ENCODE measurements around the gene TNN. TPM values are rescaled to one million over a fixed set of nuclear protein-coding genes. Genes with fewer than 3 reads are reported as not detected.
"Not testable (repeated sequence)": the region's sequence is repeated elsewhere in the genome, so short reads cannot be mapped to it uniquely, and the experiment has no call there.

TNN gene
- polyA plus RNA-seq (2011; rRNA removed) (not detected in 2 replicates), polyA minus RNA-seq (2011; rRNA and poly(A)+ RNA removed) (not detected in 2 replicates)

GRCh38 chr1:175067362-175068106, at the start of gene TNN:
Gene TNN (plus strand): TSS chr1:175067833. CDS start chr1:175077419, 9,586 bp downstream.
- Histone ChIP-seq H3K36me3 (ENCODE audit: control insufficient read depth, insufficient read depth, low read length) (no peaks in the 10 kb centered on the region), H3K4me3 (ENCODE audit: low read depth, low read length) (no peak within 1 kb of the TSS), H3K27me3 (ENCODE audit: control insufficient read depth, insufficient read depth, low read length) (peaks cover 7% of the 10 kb centered on the region)
- POLR2A ChIA-PET = no interaction called here
- DNase-seq (ENCODE audit: low read depth) = no peak
- CTCF ChIA-PET = interaction anchor here (0.7 to 0.8 kb wide), 2 partner anchors 16 to 38 kb away, joined by 3 to 4 read pairs; no protein-coding TSS in a partner anchor
- no peak for TF ChIP-seq CTCF (IDR thresholded peaks at IDR 0.05; ENCODE audit: insufficient read depth, low read depth, low read length)

DNA sequence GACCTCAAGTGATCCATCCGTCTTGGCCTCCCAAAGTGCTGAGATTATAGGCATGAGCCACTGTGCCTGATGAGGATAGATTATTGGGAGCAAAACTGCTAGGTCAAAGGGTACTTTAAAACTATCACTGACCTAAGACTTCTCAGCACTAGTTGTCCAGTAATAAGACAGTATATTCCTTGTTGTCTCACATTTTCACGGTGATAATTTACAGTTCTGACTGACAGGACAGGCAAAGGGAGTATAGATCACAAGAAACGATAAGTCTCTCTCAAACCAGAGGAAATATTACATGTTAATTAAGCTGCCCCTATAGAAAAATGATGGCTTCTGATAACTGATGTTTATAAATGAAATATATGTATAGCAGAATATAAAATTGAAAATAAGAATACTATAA, 48.1 kb upstream of the TNN start:
- no peak overlapping the region for H3K4me3 ChIP-seq (ENCODE audit: low read depth, low read length)
- no peak for TF ChIP-seq CTCF (IDR thresholded peaks at IDR 0.05; ENCODE audit: insufficient read depth, low read depth, low read length)
- ChIA-PET POLR2A (no interaction called here), CTCF (no interaction called here)
- H3K27me3 ChIP-seq (ENCODE audit: control insufficient read depth, insufficient read depth, low read length) = no peaks in the 10 kb centered on the region
- peaks cover 3% of the 10 kb centered on the region; the same call in 1 of the 2 replicates for H3K36me3 ChIP-seq (ENCODE audit: control insufficient read depth, insufficient read depth, low read length)
- DNase-seq (ENCODE audit: low read depth) = no peak

DNA sequence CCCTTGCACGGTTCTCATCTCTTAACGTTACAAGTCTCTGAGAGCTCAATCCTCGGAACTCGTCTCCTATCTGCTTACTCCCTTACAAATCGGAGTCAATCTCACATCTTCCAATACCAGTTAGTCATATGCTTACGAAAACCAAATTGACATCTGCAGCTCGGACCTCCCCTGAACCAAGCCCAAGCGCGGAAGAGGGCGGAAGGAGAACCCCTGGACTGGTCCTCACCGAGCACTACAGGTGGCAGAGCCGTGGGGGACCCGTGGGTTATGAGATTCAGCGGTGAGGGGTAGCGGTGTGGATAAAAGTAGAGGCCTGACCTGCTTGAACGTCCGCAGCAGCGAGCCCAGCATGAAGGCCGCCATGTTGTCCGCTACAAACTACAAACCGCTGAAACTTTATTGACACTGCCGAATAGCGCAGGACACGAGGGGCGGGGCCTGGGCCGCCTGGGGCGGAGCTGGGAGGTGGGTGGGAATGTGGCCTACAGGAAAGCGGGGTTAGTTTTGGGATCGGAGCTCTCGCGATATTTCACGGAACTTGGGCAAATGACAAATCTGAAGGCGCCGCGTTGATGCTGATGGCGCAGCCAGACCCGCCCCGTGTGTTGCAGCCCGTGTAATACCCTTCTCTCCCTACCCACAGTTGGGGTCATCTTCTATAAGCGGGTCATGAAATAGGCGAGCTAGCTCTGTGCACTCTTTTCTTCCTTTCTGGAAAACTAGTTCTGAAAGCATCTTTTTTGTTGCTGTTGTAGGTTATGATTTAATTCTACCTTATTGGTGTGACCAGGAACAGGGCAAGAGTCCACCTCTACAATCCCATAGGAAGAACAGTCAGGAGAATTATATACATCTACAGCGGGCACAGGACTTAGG, 44.4 kb upstream of the TNN start, which contains the start of gene MRPS14:
MRPS14 (minus strand) TSS at position 383 of the 879 bp plus-strand sequence; CDS start at position 366, 17 bp downstream.
- DNase-seq (ENCODE audit: low read depth) = peak; percentile 90
- no peak for TF ChIP-seq CTCF (IDR thresholded peaks at IDR 0.05; ENCODE audit: insufficient read depth, low read depth, low read length)
- POLR2A ChIA-PET = interaction anchor here (0.6 to 1.1 kb wide), 3 partner anchors 9 to 107 kb away, joined by 3 to 17 read pairs (median 7); no protein-coding TSS in a partner anchor
- H3K27me3 ChIP-seq (ENCODE audit: control insufficient read depth, insufficient read depth, low read length) = no peaks in the 10 kb centered on the region
- peaks cover 1% of the 10 kb centered on the region; the same call in 1 of the 2 replicates for H3K36me3 ChIP-seq (ENCODE audit: control insufficient read depth, insufficient read depth, low read length)
- CTCF ChIA-PET = interaction anchor here (0.6 to 2.7 kb wide), 8 partner anchors 18 to 123 kb away, joined by 3 to 9 read pairs (median 3); partner anchors contain the start of gene CACYBP
- peak within 1 kb of the TSS; percentile 93 for H3K4me3 ChIP-seq (ENCODE audit: low read depth, low read length)

GRCh38 chr1:175023922-175024242, 43.8 kb upstream of the TNN start:
- not testable (repeated sequence) for DNase-seq (ENCODE audit: low read depth); H3K36me3 ChIP-seq (ENCODE audit: control insufficient read depth, insufficient read depth, low read length); H3K27me3 ChIP-seq (ENCODE audit: control insufficient read depth, insufficient read depth, low read length)
- H3K4me3 ChIP-seq (ENCODE audit: low read depth, low read length) = peak overlapping the region; percentile 93
- CTCF ChIA-PET = interaction anchor here (0.7 to 2.7 kb wide), 6 partner anchors 101 to 122 kb away, joined by 3 to 9 read pairs (median 3); no protein-coding TSS in a partner anchor
- POLR2A ChIA-PET = interaction anchor here (1.1 kb wide), 1 partner anchor 10 kb away, joined by 7 read pairs; no protein-coding TSS in a partner anchor

GRCh38 chr1:175024773-175025172, 42.9 kb upstream of the TNN start:
- no peaks in the 10 kb centered on the region for H3K27me3 ChIP-seq (ENCODE audit: control insufficient read depth, insufficient read depth, low read length)
- TF ChIP-seq CTCF (IDR thresholded peaks at IDR 0.05; ENCODE audit: insufficient read depth, low read depth, low read length) = no peak
- no peaks in the 10 kb centered on the region for H3K36me3 ChIP-seq (ENCODE audit: control insufficient read depth, insufficient read depth, low read length)
- DNase-seq (ENCODE audit: low read depth) = no peak
- POLR2A ChIA-PET = no interaction called here
- CTCF ChIA-PET = interaction anchor here (0.9 to 2.7 kb wide), 3 partner anchors 100 to 121 kb away, joined by 3 to 9 read pairs (median 4); no protein-coding TSS in a partner anchor
- no peak overlapping the region for H3K4me3 ChIP-seq (ENCODE audit: low read depth, low read length)
